GM12878 (cell line): ENCODE measurements around the gene PGF. TPM values are rescaled to one million over a fixed set of nuclear protein-coding genes. Genes with fewer than 3 reads are reported as not detected.

Experiments
- ATAC-seq: fragments of 200-7000 bp; cut with Tn5 transposase; 3 replicates; pipeline ENCODE4 v1.9.1; 2020; ENCODE audit warnings: mild to moderate bottlenecking, moderate library complexity
- BruUV-seq: library from RNA; stranded (reverse); fragments of 400-500 nt; replicated peaks from 2 replicates; lab custom pipeline; 2021; lab: Mats Ljungman, UMichigan
- CTCF ChIA-PET: fragments of 300-600 bp; sonication (Branson Sonifier 250); formaldehyde crosslinking; extraction: SDS; loops from one replicate; lab custom pipeline; 2021; ENCODE audit warnings: inconsistent platforms; lab: Yijun Ruan, JAX
- POLR2A ChIA-PET: fragments of 350-600 bp; formaldehyde crosslinking; extraction: SDS; loops from one replicate; lab custom pipeline; 2021; ENCODE audit warnings: inconsistent platforms; lab: Charles Lee
- RAD21 ChIA-PET: fragments of 300-600 bp; sonication (Branson Sonifier 250); formaldehyde crosslinking; loops from one replicate; lab custom pipeline; 2023; ENCODE audit warnings: antibody characterized with exemption; ENCODE audit not compliant: unreplicated experiment; lab: Charles Lee
- SMC1A ChIA-PET: fragments of 300-600 bp; sonication (Branson Sonifier 250); formaldehyde crosslinking; loops from one replicate; lab custom pipeline; 2023; ENCODE audit not compliant: unreplicated experiment, uncharacterized antibody; lab: Charles Lee
- DNase-seq: peaks from one replicate; pipeline ENCODE4 v3.0.0-alpha.2; 2011; ENCODE audit warnings: low read depth, low spot score
- FAIRE-seq: peaks from 3 replicates; lab custom pipeline; 2011; peaks lifted over from hg19 to GRCh38; lab: Jason Lieb, UNC
- H2AFZ ChIP-seq: 2 replicates; pipeline ENCODE4 v1.6.0; 2011; ENCODE audit warnings: low read depth, low read length, control low read depth; ENCODE audit not compliant: control insufficient read depth
- H3K27ac ChIP-seq: 2 replicates; pipeline ENCODE4 v1.5.1; 2011; ENCODE audit warnings: control low read depth; ENCODE audit not compliant: control insufficient read depth, insufficient read depth
- H3K27me3 ChIP-seq, 2 experiments: replicated peaks in 1 of 2; 2 replicates each; pipeline versions ENCODE4 v1.6.0 to v1.6.1; 2011; ENCODE audit warnings: low read length in 1 of 2; ENCODE audit not compliant: control insufficient read depth in 2 of 2, insufficient read depth in 2 of 2
- H3K36me3 ChIP-seq, 2 experiments: 2 replicates each; pipeline ENCODE4 v1.5.1; 2011; ENCODE audit warnings: low read length in 1 of 2; ENCODE audit not compliant: control insufficient read depth in 2 of 2, insufficient read depth in 2 of 2
- H3K4me1 ChIP-seq: 2 replicates; pipeline ENCODE4 v1.6.1; 2011; ENCODE audit warnings: mild to moderate bottlenecking, low read length, moderate library complexity, mixed read lengths; ENCODE audit not compliant: control insufficient read depth, insufficient read depth
- H3K4me2 ChIP-seq: 2 replicates; pipeline ENCODE4 v1.6.0; 2011; ENCODE audit warnings: control low read depth; ENCODE audit not compliant: control insufficient read depth, insufficient read depth
- H3K4me3 ChIP-seq: fragments of 200-600 bp; sonication (generic); 2 replicates; pipeline ENCODE4 v1.5.1; 2016
- H3K79me2 ChIP-seq: 2 replicates; pipeline ENCODE4 v1.6.0; 2011; ENCODE audit warnings: low read length; ENCODE audit not compliant: control insufficient read depth, insufficient read depth
- H3K9ac ChIP-seq: 2 replicates; pipeline ENCODE4 v1.8.0; 2011; ENCODE audit warnings: low read length, control low read depth, mixed read lengths; ENCODE audit not compliant: control insufficient read depth, insufficient read depth
- H3K9me3 ChIP-seq: replicated peaks from 3 replicates; pipeline ENCODE4 v1.5.1; 2011; ENCODE audit warnings: mild to moderate bottlenecking, low read length; ENCODE audit not compliant: control insufficient read depth, insufficient read depth
- H4K20me1 ChIP-seq: 2 replicates; pipeline ENCODE4 v1.6.0; 2011; ENCODE audit not compliant: control insufficient read depth, insufficient read depth
- MAX ChIP-seq: IDR thresholded peaks from 2 replicates; pipeline ENCODE4 v1.6.1; 2012; ENCODE audit warnings: low read depth, low read length, improper control_type of control experiment
- RBBP5 ChIP-seq: fragments of 200-600 bp; sonication (generic); conservative IDR thresholded peaks from 2 replicates; pipeline ENCODE4 v1.6.1; 2016
- WGBS: methylation state at CpG from one replicate; pipeline ENCODE4 v1.1.6; 2016; ENCODE audit warnings: low lambda C conversion rate; ENCODE audit not compliant: insufficient replicate concordance, insufficient coverage; ENCODE audit errors: missing lambda C conversion rate; 5-methylcytosine and 5-hydroxymethylcytosine counted together
- in situ Hi-C: fragments of 300-500 bp; cut with MboI; formaldehyde crosslinking; loops from 9 replicates; pipeline ENCODE4 v1.14.3; 2018; ENCODE audit warnings: mixed read lengths
- intact Hi-C: fragments of 100-400 bp; cut with micrococcal nuclease; formaldehyde crosslinking; loops from one replicate; pipeline ENCODE4 v1.14.2; 2022; ENCODE audit not compliant: unreplicated experiment
- polyA plus RNA-seq, 11 experiments: library from polyadenylated mRNA; depleted of rRNA in 4 of 11; unstranded in 6 of 11; stranded (reverse) in 5 of 11; fragments of >200 nt; fragmentation: Nextera tagmentation in 4 of 11; fragmentation: Illumina TruSeq in 1 of 11; extraction: Ambion mirVana in 4 of 11; extraction: Trizol in 1 of 11; gene quantifications; 1 replicate in 1 of 11; 2 replicates in 10 of 11; pipeline versions ENCODE4 v1.2.1 to v1.2.3, GENCODE V29; 2011 to 2016; ENCODE audit warnings: inconsistent platforms in 2 of 11, missing spikeins in 2 of 11, low read depth in 1 of 11
- total RNA-seq, 4 experiments: library from RNA; depleted of rRNA in 3 of 4; stranded (reverse); fragments of >200 nt in 3 of 4; fragmentation: Illumina TruSeq in 1 of 4; extraction: Trizol in 1 of 4; gene quantifications; 2 replicates each; pipeline versions ENCODE4 v1.2.1 to v1.2.3, GENCODE V29; 2013 to 2021

The PGF gene
- total and polyA plus RNA-seq, 10 of the 15 experiments (the other 5 are each of a cell fraction or from before 2014, with no cell fraction given) = 0.11 to 5.5 (median 0.63) TPM

DNA sequence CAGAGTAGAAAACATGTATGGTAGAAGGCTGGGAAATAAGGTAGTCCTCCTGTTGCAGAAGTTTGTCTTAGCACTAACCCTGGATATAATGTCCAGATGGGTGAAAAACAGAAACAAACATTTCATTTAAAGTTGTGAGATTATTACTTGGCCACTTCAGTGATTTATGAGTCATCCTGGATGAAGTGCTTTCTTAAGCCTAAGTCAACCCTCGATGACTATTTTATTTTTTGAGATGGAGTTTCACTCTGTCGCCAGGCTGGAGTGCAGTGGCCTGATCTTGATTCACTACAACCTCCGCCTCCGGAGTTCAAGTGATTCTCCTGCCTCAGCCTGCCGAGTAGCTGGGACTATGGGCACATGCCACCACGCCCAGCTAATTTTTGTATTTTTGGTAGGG, 63.5 kb downstream of the PGF start:
- Histone ChIP-seq H4K20me1 (no peaks in the 10 kb centered on the region), H3K4me1 (peaks cover 35% of the 10 kb centered on the region), H3K27me3 (no peaks in the 10 kb centered on the region), H2AFZ (no peak overlapping the region), H3K4me2 (no peak overlapping the region), H3K27ac (no peak overlapping the region), H3K9ac (no peak overlapping the region), H3K9me3 (no peaks in the 10 kb centered on the region), H3K79me2 (peaks cover 12% of the 10 kb centered on the region), H3K4me3 (no peak overlapping the region), H3K36me3 (peaks cover 15 to 47% of the 10 kb centered on the region in 2 experiments)
- ChIA-PET POLR2A (interaction anchor here (1.4 to 1.5 kb wide), 2 partner anchors 17 to 50 kb away, joined by 3 to 4 read pairs; no protein-coding TSS in a partner anchor), RAD21 (interaction anchor here (2.3 to 2.6 kb wide), 2 partner anchors 9 to 31 kb away, joined by 9 to 20 read pairs; no protein-coding TSS in a partner anchor), CTCF (interaction anchor here (3.1 to 26.0 kb wide), 2 partner anchors 14 to 33 kb away, joined by 13 to 552 read pairs; no protein-coding TSS in a partner anchor), SMC1A (interaction anchor here (0.9 to 2.6 kb wide), 2 partner anchors 9 to 14 kb away, joined by 3 to 17 read pairs; no protein-coding TSS in a partner anchor)
- TF ChIP-seq RBBP5 (no peak), MAX (no peak)
- ATAC-seq (no peak), DNase-seq (no peak), FAIRE-seq (no peak)
- BruUV-seq = no TSS peak
- 81% methylated on average over 6 of the region's 6 CpGs for WGBS
- intact Hi-C loops = no loop called here
- in situ Hi-C loops = no loop called here

Other genes with a start within 250 kb of the PGF start
Only the 7 nearest of the 12 such genes appear.
- 0.16 and 0.23 TPM in 2 replicates for gene PROX2, start 79.5 kb downstream of the PGF start, total RNA-seq (2014; rRNA removed)
- 0.27 and 0.37 TPM in 2 replicates for gene PROX2, start 79.5 kb downstream of the PGF start, total RNA-seq (2014; rRNA removed; fragmentation: Illumina TruSeq; extraction: Trizol)
- 0.11 and 0.33 TPM in 2 replicates for gene PROX2, start 79.5 kb downstream of the PGF start, total RNA-seq (2021)
- gene PROX2, start 79.5 kb downstream of the PGF start, polyA plus RNA-seq (2011; rRNA removed) = 0.03 and 0.11 TPM in 2 replicates
- gene PROX2, start 79.5 kb downstream of the PGF start, polyA plus RNA-seq (2014; fragmentation: Illumina TruSeq; extraction: Trizol) = 0.16 TPM in 1 of 2 replicates, not detected in the other
- gene PROX2, start 79.5 kb downstream of the PGF start, polyA plus RNA-seq (2014; fragmentation: Nextera tagmentation; extraction: Ambion mirVana) = under 1 TPM; 0.04 to 0.05 TPM
- 0.08 and 0.12 TPM in 2 replicates for gene PROX2, start 79.5 kb downstream of the PGF start, polyA plus RNA-seq (2014; rRNA removed)
- under 1 TPM; 0.28 to 0.42 TPM for gene PROX2, start 79.5 kb downstream of the PGF start, polyA plus RNA-seq (2016; fragmentation: Nextera tagmentation; extraction: Ambion mirVana)
- gene DLST, start 73.7 kb downstream of the PGF start, total RNA-seq (2014; rRNA removed) = 64.7 and 67.0 TPM in 2 replicates
- 68.3 and 72.9 TPM in 2 replicates for gene DLST, start 73.7 kb downstream of the PGF start, total RNA-seq (2014; rRNA removed; fragmentation: Illumina TruSeq; extraction: Trizol)
- 118 and 126 TPM in 2 replicates for gene DLST, start 73.7 kb downstream of the PGF start, total RNA-seq (2021)
- 127 and 141 TPM in 2 replicates for gene DLST, start 73.7 kb downstream of the PGF start, polyA plus RNA-seq (2011; rRNA removed)
- 116 and 119 TPM in 2 replicates for gene DLST, start 73.7 kb downstream of the PGF start, polyA plus RNA-seq (2014; fragmentation: Illumina TruSeq; extraction: Trizol)
- gene DLST, start 73.7 kb downstream of the PGF start, polyA plus RNA-seq (2014; fragmentation: Nextera tagmentation; extraction: Ambion mirVana) = 10 to 100 TPM in 1 of 2 experiments, 1 to 10 TPM in 1; 2.9 to 12.2 TPM
- gene DLST, start 73.7 kb downstream of the PGF start, polyA plus RNA-seq (2014; rRNA removed) = 113 and 116 TPM in 2 replicates
- 10 to 100 TPM; 10.8 to 14.9 TPM for gene DLST, start 73.7 kb downstream of the PGF start, polyA plus RNA-seq (2016; fragmentation: Nextera tagmentation; extraction: Ambion mirVana)
- 3.5 and 4.7 TPM in 2 replicates for gene RPS6KL1, start 32.3 kb downstream of the PGF start, total RNA-seq (2014; rRNA removed)
- gene RPS6KL1, start 32.3 kb downstream of the PGF start, total RNA-seq (2014; rRNA removed; fragmentation: Illumina TruSeq; extraction: Trizol) = 1.9 and 2.1 TPM in 2 replicates
- 2.8 and 4.2 TPM in 2 replicates for gene RPS6KL1, start 32.3 kb downstream of the PGF start, total RNA-seq (2021)
- 0.04 and 0.14 TPM in 2 replicates for gene RPS6KL1, start 32.3 kb downstream of the PGF start, polyA plus RNA-seq (2011; rRNA removed)
- gene RPS6KL1, start 32.3 kb downstream of the PGF start, polyA plus RNA-seq (2014; fragmentation: Illumina TruSeq; extraction: Trizol) = 0.54 and 2.1 TPM in 2 replicates
- gene RPS6KL1, start 32.3 kb downstream of the PGF start, polyA plus RNA-seq (2014; fragmentation: Nextera tagmentation; extraction: Ambion mirVana) = under 1 TPM; 0.23 to 0.73 TPM
- 3.4 and 4.2 TPM in 2 replicates for gene RPS6KL1, start 32.3 kb downstream of the PGF start, polyA plus RNA-seq (2014; rRNA removed)
- 1 to 10 TPM; 1.3 to 2.0 TPM for gene RPS6KL1, start 32.3 kb downstream of the PGF start, polyA plus RNA-seq (2016; fragmentation: Nextera tagmentation; extraction: Ambion mirVana)
- 54.4 and 68.7 TPM in 2 replicates for gene EIF2B2, start 47.3 kb upstream of the PGF start, total RNA-seq (2014; rRNA removed)
- gene EIF2B2, start 47.3 kb upstream of the PGF start, total RNA-seq (2014; rRNA removed; fragmentation: Illumina TruSeq; extraction: Trizol) = 36.9 and 39.6 TPM in 2 replicates
- gene EIF2B2, start 47.3 kb upstream of the PGF start, total RNA-seq (2021) = 52.5 and 58.6 TPM in 2 replicates
- 125 and 168 TPM in 2 replicates for gene EIF2B2, start 47.3 kb upstream of the PGF start, polyA plus RNA-seq (2011; rRNA removed)
- gene EIF2B2, start 47.3 kb upstream of the PGF start, polyA plus RNA-seq (2014; fragmentation: Illumina TruSeq; extraction: Trizol) = 72.5 and 78.8 TPM in 2 replicates
- 10 to 100 TPM; 17.4 to 32.3 TPM for gene EIF2B2, start 47.3 kb upstream of the PGF start, polyA plus RNA-seq (2014; fragmentation: Nextera tagmentation; extraction: Ambion mirVana)
- gene EIF2B2, start 47.3 kb upstream of the PGF start, polyA plus RNA-seq (2014; rRNA removed) = 72.2 and 91.4 TPM in 2 replicates
- gene EIF2B2, start 47.3 kb upstream of the PGF start, polyA plus RNA-seq (2016; fragmentation: Nextera tagmentation; extraction: Ambion mirVana) = 10 to 100 TPM; 85.8 to 94.4 TPM
- 17.1 and 24.5 TPM in 2 replicates for gene MLH3, start 95.9 kb upstream of the PGF start, total RNA-seq (2014; rRNA removed)
- 29.8 and 31.2 TPM in 2 replicates for gene MLH3, start 95.9 kb upstream of the PGF start, total RNA-seq (2014; rRNA removed; fragmentation: Illumina TruSeq; extraction: Trizol)
- gene MLH3, start 95.9 kb upstream of the PGF start, total RNA-seq (2021) = 22.4 and 23.8 TPM in 2 replicates
- gene MLH3, start 95.9 kb upstream of the PGF start, polyA plus RNA-seq (2011; rRNA removed) = 26.8 and 34.2 TPM in 2 replicates
- 21.3 and 31.2 TPM in 2 replicates for gene MLH3, start 95.9 kb upstream of the PGF start, polyA plus RNA-seq (2014; fragmentation: Illumina TruSeq; extraction: Trizol)
- 10 to 100 TPM; 17.9 to 23.4 TPM for gene MLH3, start 95.9 kb upstream of the PGF start, polyA plus RNA-seq (2014; fragmentation: Nextera tagmentation; extraction: Ambion mirVana)
- gene MLH3, start 95.9 kb upstream of the PGF start, polyA plus RNA-seq (2014; rRNA removed) = 12.6 and 13.0 TPM in 2 replicates
- gene MLH3, start 95.9 kb upstream of the PGF start, polyA plus RNA-seq (2016; fragmentation: Nextera tagmentation; extraction: Ambion mirVana) = 10 to 100 TPM; 15.1 to 15.8 TPM
- 25.3 and 26.3 TPM in 2 replicates for gene ACYP1, start 108.4 kb upstream of the PGF start, total RNA-seq (2014; rRNA removed)
- 25.3 and 30.5 TPM in 2 replicates for gene ACYP1, start 108.4 kb upstream of the PGF start, total RNA-seq (2014; rRNA removed; fragmentation: Illumina TruSeq; extraction: Trizol)
- gene ACYP1, start 108.4 kb upstream of the PGF start, total RNA-seq (2021) = 14.9 and 18.2 TPM in 2 replicates
- 52.6 and 80.6 TPM in 2 replicates for gene ACYP1, start 108.4 kb upstream of the PGF start, polyA plus RNA-seq (2011; rRNA removed)
- gene ACYP1, start 108.4 kb upstream of the PGF start, polyA plus RNA-seq (2014; fragmentation: Illumina TruSeq; extraction: Trizol) = 28.6 and 31.7 TPM in 2 replicates
- gene ACYP1, start 108.4 kb upstream of the PGF start, polyA plus RNA-seq (2014; fragmentation: Nextera tagmentation; extraction: Ambion mirVana) = 10 to 100 TPM; 48.5 to 49.4 TPM
- gene ACYP1, start 108.4 kb upstream of the PGF start, polyA plus RNA-seq (2014; rRNA removed) = 30.7 and 38.6 TPM in 2 replicates
- gene ACYP1, start 108.4 kb upstream of the PGF start, polyA plus RNA-seq (2016; fragmentation: Nextera tagmentation; extraction: Ambion mirVana) = 10 to 100 TPM; 49.8 TPM
- gene ZC2HC1C, start 114.0 kb upstream of the PGF start, total RNA-seq (2014; rRNA removed) = 1.8 and 2.2 TPM in 2 replicates
- gene ZC2HC1C, start 114.0 kb upstream of the PGF start, total RNA-seq (2014; rRNA removed; fragmentation: Illumina TruSeq; extraction: Trizol) = 1.8 and 2.0 TPM in 2 replicates
- 1.1 and 1.7 TPM in 2 replicates for gene ZC2HC1C, start 114.0 kb upstream of the PGF start, total RNA-seq (2021)
- gene ZC2HC1C, start 114.0 kb upstream of the PGF start, polyA plus RNA-seq (2011; rRNA removed) = 0.71 and 0.92 TPM in 2 replicates
- gene ZC2HC1C, start 114.0 kb upstream of the PGF start, polyA plus RNA-seq (2014; fragmentation: Illumina TruSeq; extraction: Trizol) = 0.90 and 1.2 TPM in 2 replicates
- 1 to 10 TPM; 1.3 to 1.4 TPM for gene ZC2HC1C, start 114.0 kb upstream of the PGF start, polyA plus RNA-seq (2014; fragmentation: Nextera tagmentation; extraction: Ambion mirVana)
- gene ZC2HC1C, start 114.0 kb upstream of the PGF start, polyA plus RNA-seq (2014; rRNA removed) = 1.7 and 2.4 TPM in 2 replicates
- 1 to 10 TPM; 2.9 to 3.7 TPM for gene ZC2HC1C, start 114.0 kb upstream of the PGF start, polyA plus RNA-seq (2016; fragmentation: Nextera tagmentation; extraction: Ambion mirVana)